A549 (cell line): ENCODE measurements around the gene CCDC61. TPM values are rescaled to one million over a fixed set of nuclear protein-coding genes. Genes with fewer than 3 reads are reported as not detected.

ENCODE experiments used
- ATAC-seq, 2 experiments: fragments of 200-7000 bp in 1 of 2; fragments of >200 bp in 1 of 2; cut with Nextera tagmentation in 1 of 2; cut with Tn5 transposase in 1 of 2; 3 replicates each; pipeline versions ENCODE4 v1.8.0 to v1.9.1; 2018 to 2020; ENCODE audit warnings: mild to moderate bottlenecking in 1 of 2, moderate library complexity in 1 of 2
- CTCF ChIA-PET: fragments of 300-600 bp; sonication (Branson Sonifier 250); formaldehyde crosslinking; extraction: SDS; loops from one replicate; lab custom pipeline; 2021; ENCODE audit warnings: antibody characterized with exemption, inconsistent platforms; lab: Yijun Ruan, JAX
- POLR2A ChIA-PET: fragments of 350-600 bp; formaldehyde crosslinking; extraction: SDS; loops from one replicate; lab custom pipeline; 2021; ENCODE audit warnings: antibody characterized with exemption, inconsistent platforms; lab: Yijun Ruan, JAX
- DNase-seq, 2 experiments: peaks; one replicate each; pipeline versions ENCODE4 v3.0.0 to v3.0.0-alpha.2; 2011 to 2016; ENCODE audit warnings: low read depth in 1 of 2, low spot score in 1 of 2
- FAIRE-seq: peaks from 2 replicates; lab custom pipeline; 2011; peaks lifted over from hg19 to GRCh38; lab: Jason Lieb, UNC
- H3K27ac ChIP-seq, 2 experiments: fragments of >200 bp; sonication (Bioruptor Twin); formaldehyde crosslinking; 3 replicates each; pipeline ENCODE4 v1.5.1; 2016 to 2017
- H3K4me1 ChIP-seq: fragments of >200 bp; sonication (Bioruptor Twin); formaldehyde crosslinking; 3 replicates; pipeline ENCODE4 v1.6.1; 2016
- H3K4me2 ChIP-seq: fragments of >200 bp; sonication (Bioruptor Twin); formaldehyde crosslinking; 3 replicates; pipeline ENCODE4 v1.6.1; 2016
- H3K4me3 ChIP-seq: fragments of >200 bp; sonication (Bioruptor Twin); formaldehyde crosslinking; 3 replicates; pipeline ENCODE4 v1.5.1; 2016
- H3K9me3 ChIP-seq: fragments of >200 bp; sonication (Bioruptor Twin); formaldehyde crosslinking; 3 replicates; pipeline ENCODE4 v1.6.1; 2016
- BHLHE40 ChIP-seq: IDR thresholded peaks from 2 replicates; pipeline ENCODE4 v1.6.1; 2012; ENCODE audit warnings: low read depth, low read length, inconsistent platforms
- CBX2 ChIP-seq: fragments of 200-600 bp; sonication (generic); IDR thresholded peaks from 2 replicates; pipeline ENCODE4 v1.6.1; 2016; ENCODE audit warnings: low read depth, mild to moderate bottlenecking, borderline replicate concordance
- CEBPB ChIP-seq, 2 experiments: fragments of >200 bp in 1 of 2; sonication (Bioruptor Twin) in 1 of 2; formaldehyde crosslinking in 1 of 2; IDR thresholded peaks; 2 replicates each; pipeline ENCODE4 v1.6.1; 2012 to 2016
- CHD4 ChIP-seq: fragments of 200-600 bp; sonication (generic); IDR thresholded peaks from 2 replicates; pipeline ENCODE4 v1.6.1; 2016; ENCODE audit warnings: antibody characterized with exemption, mild to moderate bottlenecking, borderline replicate concordance
- EHF ChIP-seq: fragments of 250-450 bp; sonication (Bioruptor Pico); IDR thresholded peaks from 2 replicates; pipeline ENCODE4 v1.5.0; 2020; ENCODE audit warnings: mild to moderate bottlenecking
- FOXS1 ChIP-seq: fragments of 250-450 bp; sonication (Bioruptor Pico); IDR thresholded peaks from 2 replicates; pipeline ENCODE4 v1.5.0; 2020; ENCODE audit warnings: mild to moderate bottlenecking, moderate library complexity
- GATA3 ChIP-seq: IDR thresholded peaks from 2 replicates; pipeline ENCODE4 v1.6.1; 2012; ENCODE audit warnings: borderline replicate concordance
- HOXB5 ChIP-seq: fragments of 250-450 bp; sonication (Bioruptor Pico); IDR thresholded peaks from 2 replicates; pipeline ENCODE4 v1.5.0; 2020; ENCODE audit warnings: mild to moderate bottlenecking, moderate library complexity
- JUNB ChIP-seq: fragments of >200 bp; sonication (Bioruptor Twin); formaldehyde crosslinking; IDR thresholded peaks from 2 replicates; pipeline ENCODE4 v1.6.1; 2016
- KDM5A ChIP-seq: fragments of 200-600 bp; sonication (generic); IDR thresholded peaks from 2 replicates; pipeline ENCODE4 v1.6.1; 2016; ENCODE audit warnings: antibody characterized with exemption, mild to moderate bottlenecking
- MAFK ChIP-seq: fragments of 450-650 bp; IDR thresholded peaks from 2 replicates; pipeline ENCODE4 v1.6.1; 2014; ENCODE audit not compliant: partially characterized antibody
- NR3C1 ChIP-seq: fragments of >200 bp; sonication (Bioruptor Twin); formaldehyde crosslinking; IDR thresholded peaks from 3 replicates; pipeline ENCODE4 v1.6.1; 2017
- RAD21 ChIP-seq, 2 experiments: fragments of >200 bp in 1 of 2; sonication (Bioruptor Twin) in 1 of 2; formaldehyde crosslinking in 1 of 2; IDR thresholded peaks in 1 of 2; conservative IDR thresholded peaks in 1 of 2; 2 replicates in 1 of 2; 3 replicates in 1 of 2; pipeline ENCODE4 v1.6.1; 2012 to 2018; ENCODE audit warnings: inconsistent platforms in 1 of 2
- RARB ChIP-seq: fragments of 250-450 bp; sonication (Bioruptor Pico); IDR thresholded peaks from 2 replicates; pipeline ENCODE4 v1.8.0; 2021; ENCODE audit warnings: mild to moderate bottlenecking, moderate library complexity
- RNF2 ChIP-seq: fragments of 200-600 bp; sonication (generic); IDR thresholded peaks from 2 replicates; pipeline ENCODE4 v1.6.1; 2016; ENCODE audit warnings: low read depth, mild to moderate bottlenecking, antibody characterized with exemption, moderate library complexity, borderline replicate concordance
- TP53 ChIP-seq: fragments of 250-450 bp; sonication (Bioruptor Pico); IDR thresholded peaks from 2 replicates; pipeline ENCODE4 v1.5.0; 2021; ENCODE audit warnings: mild to moderate bottlenecking, moderate library complexity
- ZNF302 ChIP-seq: fragments of 250-450 bp; sonication (Bioruptor Pico); IDR thresholded peaks from 2 replicates; pipeline ENCODE4 v1.9.0; 2021; ENCODE audit warnings: inconsistent platforms, mild to moderate bottlenecking, moderate library complexity
- WGBS: methylation state at CpG from one replicate; pipeline ENCODE4 v1.1.6; 2017; ENCODE audit errors: missing lambda C conversion rate; 5-methylcytosine and 5-hydroxymethylcytosine counted together
- polyA plus RNA-seq, 4 experiments: library from polyadenylated mRNA; depleted of rRNA in 3 of 4; stranded (reverse); fragments of >200 nt; fragmentation: RNase III in 1 of 4; extraction: RNeasy Plus Mini Kit Qiagen cat#74134 plus additional on column Dnase treatment in 1 of 4; gene quantifications; 2 replicates in 3 of 4; 3 replicates in 1 of 4; pipeline ENCODE4 v1.2.3, GENCODE V29; 2011 to 2017
- TF ChIP-seq, protein P1 (sequence below): fragments of >200 bp; sonication (Bioruptor Twin); formaldehyde crosslinking; IDR thresholded peaks from 3 replicates; pipeline ENCODE4 v1.5.1; 2016
- TF ChIP-seq, protein P2 (sequence below): IDR thresholded peaks from 2 replicates; pipeline ENCODE4 v1.6.1; 2012
- TF ChIP-seq, protein P3 (sequence below): IDR thresholded peaks from 2 replicates; pipeline ENCODE4 v1.6.1; 2012
- TF ChIP-seq, protein P4 (sequence below): fragments of 450-650 bp; IDR thresholded peaks from 2 replicates; pipeline ENCODE4 v1.6.1; 2014; ENCODE audit warnings: antibody characterized with exemption

CCDC61 gene
- polyA plus RNA-seq, 2 of the 4 experiments (the other 2 are of a cell fraction) = 3.2 to 8.2 TPM

DNA sequence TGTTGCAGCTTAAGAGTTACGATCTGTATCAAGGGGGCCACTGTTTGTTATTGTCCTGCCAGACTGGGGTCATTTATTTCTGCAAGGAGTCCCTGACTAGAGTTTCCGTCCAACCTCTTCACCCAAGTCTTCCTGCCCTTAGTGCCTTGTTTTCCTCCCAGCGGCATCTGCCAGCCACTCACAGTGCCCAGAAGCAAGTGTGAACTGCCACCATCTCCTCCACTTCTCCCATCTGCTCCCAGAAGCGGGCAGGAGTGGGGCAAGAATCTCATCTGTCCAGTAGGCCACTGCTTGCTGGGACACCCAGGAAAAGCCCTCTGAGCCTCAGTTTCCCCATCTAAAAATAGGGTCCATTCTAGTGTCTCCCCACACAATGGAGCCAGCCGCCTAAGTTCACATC, 25.6 kb upstream of the CCDC61 start:
- ATAC-seq = no peak
- H3K4me1 ChIP-seq = peaks cover 17% of the 10 kb centered on the region; the same call in 2 of the 3 replicates
- DNase-seq = no peak
- POLR2A ChIA-PET = interaction anchor here (1.4 kb wide), 1 partner anchor 26 kb away, joined by 5 read pairs; the partner anchor contains the start of gene CCDC61
- no peak for FAIRE-seq
- 52% methylated on average over 5 of the region's 5 CpGs for WGBS
- no peak overlapping the region for H3K4me2 ChIP-seq
- TF ChIP-seq NR3C1 (no peak), RAD21 (conservative IDR thresholded peaks at IDR 0.05 in 1 of 2, IDR thresholded peaks at IDR 0.05 in 1 of 2) (no peak), RNF2 (no peak), KDM5A (no peak), MAFK (no peak), HOXB5 (CRISPR knock-in tag) (no peak), EHF (no peak), CHD4 (no peak), ZNF302 (no peak), RARB (CRISPR knock-in tag) (no peak)
- TF ChIP-seq, protein P1, sequence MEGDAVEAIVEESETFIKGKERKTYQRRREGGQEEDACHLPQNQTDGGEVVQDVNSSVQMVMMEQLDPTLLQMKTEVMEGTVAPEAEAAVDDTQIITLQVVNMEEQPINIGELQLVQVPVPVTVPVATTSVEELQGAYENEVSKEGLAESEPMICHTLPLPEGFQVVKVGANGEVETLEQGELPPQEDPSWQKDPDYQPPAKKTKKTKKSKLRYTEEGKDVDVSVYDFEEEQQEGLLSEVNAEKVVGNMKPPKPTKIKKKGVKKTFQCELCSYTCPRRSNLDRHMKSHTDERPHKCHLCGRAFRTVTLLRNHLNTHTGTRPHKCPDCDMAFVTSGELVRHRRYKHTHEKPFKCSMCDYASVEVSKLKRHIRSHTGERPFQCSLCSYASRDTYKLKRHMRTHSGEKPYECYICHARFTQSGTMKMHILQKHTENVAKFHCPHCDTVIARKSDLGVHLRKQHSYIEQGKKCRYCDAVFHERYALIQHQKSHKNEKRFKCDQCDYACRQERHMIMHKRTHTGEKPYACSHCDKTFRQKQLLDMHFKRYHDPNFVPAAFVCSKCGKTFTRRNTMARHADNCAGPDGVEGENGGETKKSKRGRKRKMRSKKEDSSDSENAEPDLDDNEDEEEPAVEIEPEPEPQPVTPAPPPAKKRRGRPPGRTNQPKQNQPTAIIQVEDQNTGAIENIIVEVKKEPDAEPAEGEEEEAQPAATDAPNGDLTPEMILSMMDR = no peak
- CTCF ChIA-PET = interaction anchor here (0.6 to 1.5 kb wide), 4 partner anchors 14 to 56 kb away, joined by 3 to 4 read pairs (median 4); no protein-coding TSS in a partner anchor
- H3K4me3 ChIP-seq = no peak overlapping the region
- H3K27ac ChIP-seq = no peak overlapping the region
- H3K9me3 ChIP-seq = no peaks in the 10 kb centered on the region

DNA sequence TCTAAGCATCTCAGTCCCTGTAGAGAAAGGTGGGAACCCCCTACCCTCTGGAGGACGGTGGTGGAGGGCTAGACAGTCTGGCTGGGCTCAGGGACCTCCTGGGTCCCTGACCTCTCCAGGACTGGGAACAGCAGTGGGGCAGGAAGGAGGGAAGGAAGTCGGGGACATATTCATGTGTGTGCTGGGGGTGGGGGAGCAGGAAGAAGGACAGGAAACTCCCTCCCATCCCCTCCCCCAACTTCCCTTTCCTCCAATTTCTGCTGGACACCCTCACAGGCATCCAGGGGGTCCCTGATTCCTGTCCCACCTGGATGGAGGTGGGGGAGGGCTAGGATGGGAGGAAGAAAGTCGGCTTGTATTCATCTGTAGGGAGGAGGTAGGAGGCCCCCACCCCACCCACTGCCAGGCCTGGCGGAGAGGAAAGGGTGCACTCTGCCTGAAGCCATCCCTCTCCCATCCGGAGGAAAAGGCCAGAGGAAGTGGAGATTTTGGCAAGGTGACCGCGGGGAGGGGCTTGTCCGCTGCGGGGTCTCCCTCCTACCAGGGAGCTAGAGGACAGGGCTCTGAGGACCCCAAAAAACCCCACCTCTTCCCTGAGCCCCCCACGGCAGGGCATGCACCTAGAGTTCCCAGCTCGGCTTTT, 23.9 kb upstream of the CCDC61 start:
- 3% methylated on average over 9 of the region's 11 CpGs for WGBS
- DNase-seq = no peak
- no peak for FAIRE-seq
- CTCF ChIA-PET = interaction anchor here (0.9 to 1.0 kb wide), 2 partner anchors 57 to 107 kb away, joined by 3 read pairs; no protein-coding TSS in a partner anchor
- POLR2A ChIA-PET = no interaction called here
- Histone ChIP-seq H3K4me1 (peaks cover 17% of the 10 kb centered on the region; the same call in 2 of the 3 replicates), H3K4me3 (no peak overlapping the region), H3K27ac (no peak overlapping the region), H3K4me2 (0 out of 3 replicates have a peak overlapping the region, but pooled peaks have one; percentile 3), H3K9me3 (no peaks in the 10 kb centered on the region)
- TF ChIP-seq JUNB = no peak
- TF ChIP-seq CBX2 = no peak
- TF ChIP-seq ZNF302 = no peak
- TF ChIP-seq TP53 = no peak
- TF ChIP-seq GATA3 = no peak
- no peak for TF ChIP-seq CEBPB (IDR thresholded peaks at IDR 0.05)
- TF ChIP-seq BHLHE40 = no peak
- TF ChIP-seq, protein P2, sequence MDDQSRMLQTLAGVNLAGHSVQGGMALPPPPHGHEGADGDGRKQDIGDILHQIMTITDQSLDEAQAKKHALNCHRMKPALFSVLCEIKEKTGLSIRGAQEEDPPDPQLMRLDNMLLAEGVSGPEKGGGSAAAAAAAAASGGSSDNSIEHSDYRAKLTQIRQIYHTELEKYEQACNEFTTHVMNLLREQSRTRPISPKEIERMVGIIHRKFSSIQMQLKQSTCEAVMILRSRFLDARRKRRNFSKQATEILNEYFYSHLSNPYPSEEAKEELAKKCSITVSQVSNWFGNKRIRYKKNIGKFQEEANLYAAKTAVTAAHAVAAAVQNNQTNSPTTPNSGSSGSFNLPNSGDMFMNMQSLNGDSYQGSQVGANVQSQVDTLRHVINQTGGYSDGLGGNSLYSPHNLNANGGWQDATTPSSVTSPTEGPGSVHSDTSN = no peak
- ATAC-seq = peak in 1 of 2 experiments; percentile 12; a peak in 3 of 6 replicates

DNA sequence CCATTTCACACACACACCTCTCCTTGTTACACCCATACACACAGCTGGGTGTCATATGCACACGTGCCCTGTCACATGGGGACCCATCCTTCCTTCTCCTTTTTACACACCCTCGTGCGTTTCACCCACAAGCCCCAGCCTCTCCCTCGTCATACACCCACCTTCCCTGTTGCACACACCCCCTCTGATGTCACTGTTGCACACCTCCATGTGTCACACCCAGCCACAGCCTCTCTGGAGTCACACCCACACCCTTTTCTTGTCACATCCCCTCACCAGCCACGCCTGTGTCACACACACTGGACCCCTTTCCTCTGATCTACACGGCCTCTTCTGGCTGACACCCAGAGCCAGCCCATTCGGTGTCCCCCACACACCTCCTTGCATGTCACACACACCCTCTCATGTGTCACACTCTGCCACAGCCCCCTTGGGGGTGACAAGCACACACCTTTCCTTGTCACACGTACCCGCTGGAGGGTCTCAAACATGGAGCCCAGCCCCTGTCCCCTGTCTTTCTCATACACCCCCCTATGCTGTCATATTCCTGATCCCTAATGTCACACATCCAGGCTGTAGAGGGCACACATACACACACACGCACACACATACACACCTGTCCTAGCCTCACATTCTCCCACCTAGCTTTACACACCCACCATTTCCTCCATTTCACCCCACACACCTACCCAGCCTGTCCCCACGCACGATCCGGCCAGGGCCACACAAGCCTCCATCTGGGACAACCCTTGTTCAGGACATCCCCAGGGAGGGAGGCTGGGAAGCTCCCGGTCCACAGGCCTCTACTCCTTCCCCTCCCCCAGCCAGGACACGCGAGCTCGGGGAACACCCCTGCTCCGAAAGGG, 23.0 kb upstream of the CCDC61 start:
- DNase-seq = no peak
- CTCF ChIA-PET = interaction anchor here (0.9 to 1.0 kb wide), 2 partner anchors 16 to 56 kb away, joined by 3 read pairs; no protein-coding TSS in a partner anchor
- no peak for TF ChIP-seq FOXS1 (CRISPR knock-in tag)
- TF ChIP-seq, protein P3, sequence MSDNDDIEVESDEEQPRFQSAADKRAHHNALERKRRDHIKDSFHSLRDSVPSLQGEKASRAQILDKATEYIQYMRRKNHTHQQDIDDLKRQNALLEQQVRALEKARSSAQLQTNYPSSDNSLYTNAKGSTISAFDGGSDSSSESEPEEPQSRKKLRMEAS = peak; percentile 40; the same call in 1 of the 2 replicates
- TF ChIP-seq, protein P4, sequence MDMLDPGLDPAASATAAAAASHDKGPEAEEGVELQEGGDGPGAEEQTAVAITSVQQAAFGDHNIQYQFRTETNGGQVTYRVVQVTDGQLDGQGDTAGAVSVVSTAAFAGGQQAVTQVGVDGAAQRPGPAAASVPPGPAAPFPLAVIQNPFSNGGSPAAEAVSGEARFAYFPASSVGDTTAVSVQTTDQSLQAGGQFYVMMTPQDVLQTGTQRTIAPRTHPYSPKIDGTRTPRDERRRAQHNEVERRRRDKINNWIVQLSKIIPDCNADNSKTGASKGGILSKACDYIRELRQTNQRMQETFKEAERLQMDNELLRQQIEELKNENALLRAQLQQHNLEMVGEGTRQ = peak; percentile 84
- peak overlapping the region; percentile 55; the same call in 2 of the 3 replicates for H3K4me3 ChIP-seq
- POLR2A ChIA-PET = no interaction called here
- WGBS = 25% methylated on average over 15 of the region's 18 CpGs
- peak overlapping the region; percentile 99 for H3K4me2 ChIP-seq
- H3K27ac ChIP-seq = peak overlapping the region in 1 of 2 experiments; percentile 71; a peak in 2 of 6 replicates
- H3K9me3 ChIP-seq = no peaks in the 10 kb centered on the region
- peaks cover 17% of the 10 kb centered on the region; the same call in 2 of the 3 replicates for H3K4me1 ChIP-seq
- no peak for FAIRE-seq
- peak; percentile 3 to 9; a peak in 3 of 6 replicates for ATAC-seq
